ENCODE results near the gene ZNF784.

GRCh38 chr19:55661826-55662225 lies 37.5 kb upstream of the ZNF784 start:
- no peak for TF ChIP-seq EZH2phosphoT487 (IDR thresholded peaks at IDR 0.05; ENCODE audit: low read length)
- no peak for TF ChIP-seq CTCF (IDR thresholded peaks at IDR 0.05; ENCODE audit: low read length)
- TF ChIP-seq EZH2 (optimal IDR thresholded peaks at IDR 0.05; ENCODE audit: low read depth, low read length) = no peak
